ENCODE measurements around the gene TCOF1. TPM values are rescaled to one million over a fixed set of nuclear protein-coding genes. Genes with fewer than 3 reads are reported as not detected.

TCOF1 gene, protein sequence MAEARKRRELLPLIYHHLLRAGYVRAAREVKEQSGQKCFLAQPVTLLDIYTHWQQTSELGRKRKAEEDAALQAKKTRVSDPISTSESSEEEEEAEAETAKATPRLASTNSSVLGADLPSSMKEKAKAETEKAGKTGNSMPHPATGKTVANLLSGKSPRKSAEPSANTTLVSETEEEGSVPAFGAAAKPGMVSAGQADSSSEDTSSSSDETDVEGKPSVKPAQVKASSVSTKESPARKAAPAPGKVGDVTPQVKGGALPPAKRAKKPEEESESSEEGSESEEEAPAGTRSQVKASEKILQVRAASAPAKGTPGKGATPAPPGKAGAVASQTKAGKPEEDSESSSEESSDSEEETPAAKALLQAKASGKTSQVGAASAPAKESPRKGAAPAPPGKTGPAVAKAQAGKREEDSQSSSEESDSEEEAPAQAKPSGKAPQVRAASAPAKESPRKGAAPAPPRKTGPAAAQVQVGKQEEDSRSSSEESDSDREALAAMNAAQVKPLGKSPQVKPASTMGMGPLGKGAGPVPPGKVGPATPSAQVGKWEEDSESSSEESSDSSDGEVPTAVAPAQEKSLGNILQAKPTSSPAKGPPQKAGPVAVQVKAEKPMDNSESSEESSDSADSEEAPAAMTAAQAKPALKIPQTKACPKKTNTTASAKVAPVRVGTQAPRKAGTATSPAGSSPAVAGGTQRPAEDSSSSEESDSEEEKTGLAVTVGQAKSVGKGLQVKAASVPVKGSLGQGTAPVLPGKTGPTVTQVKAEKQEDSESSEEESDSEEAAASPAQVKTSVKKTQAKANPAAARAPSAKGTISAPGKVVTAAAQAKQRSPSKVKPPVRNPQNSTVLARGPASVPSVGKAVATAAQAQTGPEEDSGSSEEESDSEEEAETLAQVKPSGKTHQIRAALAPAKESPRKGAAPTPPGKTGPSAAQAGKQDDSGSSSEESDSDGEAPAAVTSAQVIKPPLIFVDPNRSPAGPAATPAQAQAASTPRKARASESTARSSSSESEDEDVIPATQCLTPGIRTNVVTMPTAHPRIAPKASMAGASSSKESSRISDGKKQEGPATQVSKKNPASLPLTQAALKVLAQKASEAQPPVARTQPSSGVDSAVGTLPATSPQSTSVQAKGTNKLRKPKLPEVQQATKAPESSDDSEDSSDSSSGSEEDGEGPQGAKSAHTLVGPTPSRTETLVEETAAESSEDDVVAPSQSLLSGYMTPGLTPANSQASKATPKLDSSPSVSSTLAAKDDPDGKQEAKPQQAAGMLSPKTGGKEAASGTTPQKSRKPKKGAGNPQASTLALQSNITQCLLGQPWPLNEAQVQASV (N-terminal part only)
- 44.3 and 79.9 TPM in 2 replicates for total RNA-seq

DNA sequence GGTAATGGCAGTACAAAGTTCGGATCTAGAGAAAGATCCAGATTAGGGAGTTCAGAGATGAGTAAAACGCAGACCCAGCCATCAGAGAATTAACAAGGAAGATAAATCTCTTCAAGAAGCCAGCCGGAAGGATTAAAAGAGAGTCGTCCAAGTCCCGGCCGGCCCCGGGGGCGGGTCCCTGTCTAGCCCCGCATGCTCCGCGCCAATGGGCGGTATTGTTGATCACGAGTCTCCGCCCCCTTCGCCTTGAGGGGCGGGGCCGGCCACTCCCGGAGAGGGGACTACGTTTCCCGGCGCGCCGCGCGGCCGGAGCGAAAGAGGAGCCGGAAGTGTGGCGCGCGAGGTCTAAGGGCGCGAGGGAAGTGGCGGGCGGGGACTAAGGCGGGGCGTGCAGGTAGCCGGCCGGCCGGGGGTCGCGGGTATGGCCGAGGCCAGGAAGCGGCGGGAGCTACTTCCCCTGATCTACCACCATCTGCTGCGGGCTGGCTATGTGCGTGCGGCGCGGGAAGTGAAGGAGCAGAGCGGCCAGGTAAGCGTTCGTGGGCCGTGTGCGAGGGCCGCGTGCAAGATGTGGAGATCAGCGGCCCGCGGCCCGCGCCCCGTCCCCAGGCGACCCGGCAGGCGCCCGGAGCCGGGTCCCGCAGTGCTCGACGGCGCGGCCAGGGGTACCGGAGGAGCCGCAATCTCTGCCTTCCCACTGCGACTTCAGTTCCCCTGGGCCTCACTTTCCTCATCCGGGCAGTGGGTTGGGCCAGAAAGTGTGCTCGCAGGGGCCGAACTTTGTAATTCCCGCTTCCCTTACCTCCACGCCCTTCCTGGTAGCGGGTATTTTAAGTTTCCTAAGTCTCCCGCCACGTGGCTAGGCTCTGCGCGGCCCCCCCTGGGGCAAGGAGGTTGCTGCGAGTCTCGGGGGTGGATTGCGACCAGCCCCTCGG, at the start of gene TCOF1:
Gene TCOF1 (plus strand): TSS at position 372 of the 935 bp plus-strand sequence. CDS start 50 bp downstream, at position 422.
- H3K4me3 ChIP-seq (ENCODE audit: low read depth, low read length), result peak within 1 kb of the TSS; percentile 80
- DNase-seq (ENCODE audit: low read depth), result no peak
- no peak for TF ChIP-seq CTCF (conservative IDR thresholded peaks at IDR 0.05; ENCODE audit: low read depth, low read length)

GRCh38 chr5:150309101-150309885, 48.2 kb upstream of the TCOF1 start:
- no peak for TF ChIP-seq CTCF (conservative IDR thresholded peaks at IDR 0.05; ENCODE audit: low read depth, low read length)
- no peak overlapping the region for H3K4me3 ChIP-seq (ENCODE audit: low read depth, low read length)
- no peak for DNase-seq (ENCODE audit: low read depth)

DNA sequence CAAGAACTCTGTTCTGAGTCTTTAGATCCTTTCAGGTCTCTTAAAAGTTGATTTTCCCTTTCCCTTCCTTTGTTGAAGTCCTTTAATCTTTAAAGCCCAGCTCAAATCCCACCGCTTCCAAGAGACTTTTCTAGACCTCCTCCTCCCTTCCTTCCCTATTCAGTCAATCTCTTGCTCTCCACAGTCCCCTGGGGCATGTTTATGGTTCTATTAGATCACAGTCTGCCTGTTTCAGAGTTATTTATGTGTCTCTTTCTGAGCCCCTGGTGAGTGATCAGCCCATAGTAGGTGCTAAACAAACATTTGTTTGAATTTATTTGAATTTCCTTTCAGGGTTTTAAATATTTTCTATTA, 47.6 kb upstream of the TCOF1 start:
- no peak overlapping the region for H3K4me3 ChIP-seq (ENCODE audit: low read depth, low read length)
- no peak for TF ChIP-seq CTCF (conservative IDR thresholded peaks at IDR 0.05; ENCODE audit: low read depth, low read length)
- no peak for DNase-seq (ENCODE audit: low read depth)

GRCh38 chr5:150310246-150310645, 47.3 kb upstream of the TCOF1 start:
- DNase-seq (ENCODE audit: low read depth), result no peak
- no peak overlapping the region for H3K4me3 ChIP-seq (ENCODE audit: low read depth, low read length)
- no peak for TF ChIP-seq CTCF (conservative IDR thresholded peaks at IDR 0.05; ENCODE audit: low read depth, low read length)

GRCh38 chr5:150311015-150311692, 46.3 kb upstream of the TCOF1 start:
- DNase-seq (ENCODE audit: low read depth), result no peak
- TF ChIP-seq CTCF (conservative IDR thresholded peaks at IDR 0.05; ENCODE audit: low read depth, low read length), result no peak
- no peak overlapping the region for H3K4me3 ChIP-seq (ENCODE audit: low read depth, low read length)
